LNCAP (cell line): ENCODE measurements around the gene FLOT2.

Source experiments
- TF ChIP-seq, protein P1 (sequence below): fragments of 450-650 bp; IDR thresholded peaks from 2 replicates; pipeline ENCODE4 v1.5.1; 2017; ENCODE audit warnings: mild to moderate bottlenecking

The FLOT2 gene

DNA sequence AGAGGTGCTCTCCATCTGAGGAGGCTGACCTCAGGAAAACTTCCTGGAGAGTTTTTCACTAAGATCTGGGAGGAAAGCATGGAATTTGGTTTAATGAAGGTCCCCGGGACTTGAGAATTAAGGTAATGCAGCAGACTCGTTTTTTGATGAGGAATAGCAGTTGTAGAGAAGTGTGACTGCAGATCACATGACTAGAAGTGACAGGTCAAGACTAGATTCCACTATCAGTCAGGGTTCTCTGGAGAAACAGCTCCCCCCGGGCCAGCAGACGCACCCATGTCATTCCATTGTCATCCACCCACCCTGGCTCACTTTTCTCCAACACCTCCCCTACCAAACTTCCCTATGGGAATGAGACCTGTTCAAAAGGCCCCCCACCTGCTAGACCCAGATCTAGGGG is 7.3 kb upstream of the FLOT2 start:
- TF ChIP-seq, protein P1, sequence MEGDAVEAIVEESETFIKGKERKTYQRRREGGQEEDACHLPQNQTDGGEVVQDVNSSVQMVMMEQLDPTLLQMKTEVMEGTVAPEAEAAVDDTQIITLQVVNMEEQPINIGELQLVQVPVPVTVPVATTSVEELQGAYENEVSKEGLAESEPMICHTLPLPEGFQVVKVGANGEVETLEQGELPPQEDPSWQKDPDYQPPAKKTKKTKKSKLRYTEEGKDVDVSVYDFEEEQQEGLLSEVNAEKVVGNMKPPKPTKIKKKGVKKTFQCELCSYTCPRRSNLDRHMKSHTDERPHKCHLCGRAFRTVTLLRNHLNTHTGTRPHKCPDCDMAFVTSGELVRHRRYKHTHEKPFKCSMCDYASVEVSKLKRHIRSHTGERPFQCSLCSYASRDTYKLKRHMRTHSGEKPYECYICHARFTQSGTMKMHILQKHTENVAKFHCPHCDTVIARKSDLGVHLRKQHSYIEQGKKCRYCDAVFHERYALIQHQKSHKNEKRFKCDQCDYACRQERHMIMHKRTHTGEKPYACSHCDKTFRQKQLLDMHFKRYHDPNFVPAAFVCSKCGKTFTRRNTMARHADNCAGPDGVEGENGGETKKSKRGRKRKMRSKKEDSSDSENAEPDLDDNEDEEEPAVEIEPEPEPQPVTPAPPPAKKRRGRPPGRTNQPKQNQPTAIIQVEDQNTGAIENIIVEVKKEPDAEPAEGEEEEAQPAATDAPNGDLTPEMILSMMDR = no peak

DNA sequence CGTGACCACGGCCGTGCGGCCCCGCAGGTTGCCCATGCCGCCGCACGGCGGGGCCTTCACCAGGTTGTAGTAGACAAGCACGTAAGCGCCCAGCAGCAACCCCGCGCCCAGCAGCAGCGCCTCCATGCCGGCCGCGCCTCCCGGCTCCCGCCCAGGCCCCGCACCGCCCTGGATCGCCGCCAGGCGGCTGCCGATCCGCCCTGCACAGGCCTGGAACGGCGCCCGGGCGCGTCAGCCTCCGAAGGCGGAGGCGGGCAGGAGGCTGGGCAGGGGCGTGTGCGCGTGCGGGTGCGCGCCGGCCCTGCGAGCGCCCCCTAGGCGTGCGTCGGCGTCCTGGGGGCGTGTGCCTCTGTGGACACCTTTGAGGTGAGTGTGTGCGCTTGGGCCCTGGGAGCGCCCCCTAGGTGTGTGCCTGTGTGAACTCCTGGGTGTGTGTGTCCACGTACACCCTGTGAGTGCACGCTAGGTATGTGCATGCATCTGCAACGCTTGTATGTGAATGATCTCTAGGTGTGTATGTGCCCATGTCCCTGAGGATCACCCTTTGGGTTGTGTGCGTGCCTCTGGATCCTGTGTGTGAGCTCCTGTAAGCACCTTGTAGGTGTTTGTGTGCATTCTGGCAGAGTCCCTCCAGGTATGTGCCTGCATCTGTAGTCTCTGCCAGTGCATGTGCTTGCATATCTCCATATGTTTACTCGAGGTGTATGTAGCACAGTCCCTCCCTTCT is 5.4 kb upstream of the FLOT2 start, which contains the start of gene DHRS13:
TSS of gene DHRS13 (minus strand) at position 261 of the 727 bp plus-strand sequence. CDS start at position 126, 135 bp downstream.
- TF ChIP-seq, protein P1 = peak; percentile 100

DNA sequence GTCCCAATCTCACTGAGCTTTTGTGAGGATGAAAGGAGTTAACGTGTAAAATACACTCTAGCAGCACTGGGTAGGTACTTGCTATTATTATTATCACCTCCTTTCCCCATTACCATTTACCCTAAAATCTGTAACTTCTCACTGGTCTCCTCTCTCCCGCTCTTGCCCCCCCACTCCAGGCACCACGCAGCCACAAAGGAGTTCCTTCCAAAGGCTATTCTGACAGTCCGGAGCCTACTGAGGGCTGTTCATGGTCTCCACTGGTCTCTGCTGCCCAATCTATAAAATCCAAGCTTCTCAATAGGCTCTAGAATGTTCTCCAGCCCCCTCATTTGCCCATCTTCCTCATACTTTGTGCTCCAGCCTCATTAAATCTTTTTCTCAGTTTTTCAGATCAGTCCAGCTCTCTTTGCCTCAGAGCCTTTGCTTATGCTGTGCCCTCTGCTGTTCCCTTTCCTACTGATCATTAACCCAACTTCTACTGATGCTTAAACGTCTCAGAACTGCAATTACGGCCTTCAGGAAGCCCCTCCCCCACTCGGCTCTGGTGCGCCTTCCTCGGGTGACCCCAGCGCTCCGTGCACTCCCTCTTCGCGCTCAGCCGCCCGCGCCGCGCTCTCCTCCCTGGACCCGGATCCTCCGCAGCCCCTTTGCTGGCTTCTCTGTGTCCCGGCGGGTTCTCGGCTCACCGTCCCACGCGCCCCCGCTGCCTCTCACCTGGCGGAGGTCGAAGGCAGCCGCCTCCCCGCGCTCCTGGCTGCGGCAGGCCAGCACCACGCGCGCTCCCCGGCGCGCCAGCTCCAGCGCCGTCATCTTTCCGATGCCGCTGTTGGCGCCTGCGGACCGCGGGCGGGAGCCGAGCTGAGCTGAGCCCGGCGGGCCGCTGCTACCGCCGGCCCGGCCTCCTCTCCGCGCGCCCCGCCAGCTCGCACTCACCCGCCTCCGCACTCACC is 4.6 kb upstream of the FLOT2 start:
- TF ChIP-seq, protein P1 = no peak

DNA sequence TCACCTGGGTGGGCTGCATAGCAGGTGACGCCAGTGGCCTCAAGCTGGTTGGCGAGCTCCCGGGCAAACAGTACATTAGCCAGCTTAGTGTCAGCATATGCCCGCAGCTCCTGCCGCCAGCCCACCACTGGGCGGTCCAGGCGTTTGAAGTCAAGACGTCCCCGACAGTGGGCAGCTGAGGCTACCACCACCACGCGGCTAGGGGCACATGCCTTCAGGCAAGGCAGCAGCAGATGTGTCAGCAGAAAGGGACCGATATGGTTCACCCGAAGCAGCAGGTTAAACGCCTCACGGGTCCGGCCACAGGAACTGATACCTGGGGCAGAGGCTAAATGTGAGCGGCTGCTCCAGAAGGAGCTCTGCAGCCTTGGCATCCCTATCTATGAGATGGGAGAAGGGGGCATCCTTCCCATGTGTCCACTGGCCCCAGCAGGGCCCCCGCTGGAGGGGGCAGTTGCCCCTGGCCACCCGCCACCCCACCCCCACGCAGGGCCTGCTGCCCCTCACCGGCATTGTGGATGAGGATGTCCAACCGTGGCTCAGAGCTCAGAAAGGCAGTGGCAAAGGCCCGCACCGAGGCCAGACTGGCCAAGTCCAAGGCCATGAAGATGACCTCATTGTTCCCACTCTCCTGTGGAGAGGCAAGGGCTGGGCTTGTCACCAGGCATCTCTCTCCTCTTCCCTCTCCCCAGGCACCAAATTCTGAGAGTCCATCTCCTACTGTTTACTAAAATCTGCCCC is 3.6 kb upstream of the FLOT2 start:
- TF ChIP-seq, protein P1 = no peak

DNA sequence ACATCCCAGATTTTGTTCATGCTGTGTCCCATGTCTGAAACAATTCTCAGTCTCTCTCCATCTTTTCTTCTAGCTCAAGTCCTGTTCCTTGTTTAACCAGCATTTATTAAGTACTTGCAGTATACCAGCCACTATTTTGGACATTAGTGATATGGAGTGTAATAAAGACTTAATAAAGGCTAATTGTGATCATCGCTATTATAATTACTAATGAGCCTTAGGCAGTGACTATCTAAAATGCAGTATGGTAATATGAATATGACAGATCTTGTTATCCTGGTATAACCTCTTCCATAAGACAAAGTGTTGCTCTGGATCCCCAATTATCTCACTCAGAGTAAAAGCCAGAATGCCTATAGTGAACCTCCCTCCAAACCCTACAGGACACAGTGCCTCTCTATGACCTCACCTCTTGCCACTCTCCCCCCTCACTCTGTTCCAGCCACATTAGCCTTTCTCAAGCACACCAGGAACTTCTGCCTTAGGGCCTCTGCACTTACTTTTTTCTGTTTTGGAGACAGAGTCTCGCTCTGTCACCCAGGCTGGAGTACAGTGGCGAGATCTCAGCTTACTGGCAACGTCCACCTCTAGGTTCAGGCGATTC is 1.8 kb upstream of the FLOT2 start:
- TF ChIP-seq, protein P1 = no peak

DNA sequence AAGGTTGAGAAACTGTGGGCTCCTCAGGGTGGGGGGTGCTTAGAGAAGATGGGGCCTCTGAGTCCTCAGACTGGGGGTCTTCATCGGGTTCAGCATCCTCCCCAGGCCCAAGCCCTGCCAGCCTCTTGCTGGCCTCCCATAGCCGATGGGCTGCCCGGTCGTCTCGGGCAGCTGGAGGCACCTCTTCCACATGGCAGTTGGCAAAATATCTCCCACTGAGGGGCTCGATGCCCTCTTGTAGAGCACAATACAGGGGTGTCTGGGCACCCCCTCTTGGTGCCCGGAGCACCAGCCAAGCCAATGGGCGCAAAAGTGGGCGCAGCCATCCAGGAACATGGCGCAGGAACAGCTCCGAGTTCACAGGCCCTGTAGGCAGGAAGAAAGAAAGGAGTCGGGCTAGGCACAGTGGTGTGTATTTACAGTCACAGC is 1.0 kb upstream of the FLOT2 start:
- TF ChIP-seq, protein P1 = no peak
